ENCODE results near the gene STRIP1. TPM values are rescaled to one million over a fixed set of nuclear protein-coding genes. Genes with fewer than 3 reads are reported as not detected.

The STRIP1 gene
- total RNA-seq, 2 donors from 2014 or later: 64.9 to 66.1 TPM

DNA sequence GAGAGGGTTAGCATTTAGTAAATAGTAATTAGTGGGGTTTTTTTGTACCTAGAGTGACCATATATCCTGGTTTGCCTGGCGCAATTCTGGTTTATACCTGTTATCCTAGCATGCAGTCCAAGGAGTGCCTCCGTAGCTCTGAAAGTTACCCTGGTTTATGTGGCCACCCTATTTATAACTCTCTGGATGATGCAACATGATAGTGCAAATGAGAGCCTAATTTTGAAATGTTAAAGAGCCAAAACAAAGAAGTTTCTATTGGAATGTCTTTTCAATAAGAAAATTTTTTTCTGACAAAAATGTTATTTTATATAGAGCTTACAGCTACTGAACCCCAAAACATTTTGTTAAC lies 44.1 kb upstream of the STRIP1 start:
- 97 to 100% methylated on average over 2 of the region's 2 CpGs for WGBS, 2 experiments (ENCODE audit: insufficient coverage in 1 of 2, insufficient read length in 1 of 2)
- Mint-ChIP-seq H3K27ac (no peak overlapping the region), H3K9me3 (no peaks in the 10 kb centered on the region), H3K27me3 (ENCODE audit: insufficient read depth) (no peaks in the 10 kb centered on the region), H3K4me1 (peaks cover 42% of the 10 kb centered on the region), H3K4me3 (no peak overlapping the region), H3K36me3 (ENCODE audit: low read depth) (peaks cover 9% of the 10 kb centered on the region)
- TF ChIP-seq, protein P1, sequence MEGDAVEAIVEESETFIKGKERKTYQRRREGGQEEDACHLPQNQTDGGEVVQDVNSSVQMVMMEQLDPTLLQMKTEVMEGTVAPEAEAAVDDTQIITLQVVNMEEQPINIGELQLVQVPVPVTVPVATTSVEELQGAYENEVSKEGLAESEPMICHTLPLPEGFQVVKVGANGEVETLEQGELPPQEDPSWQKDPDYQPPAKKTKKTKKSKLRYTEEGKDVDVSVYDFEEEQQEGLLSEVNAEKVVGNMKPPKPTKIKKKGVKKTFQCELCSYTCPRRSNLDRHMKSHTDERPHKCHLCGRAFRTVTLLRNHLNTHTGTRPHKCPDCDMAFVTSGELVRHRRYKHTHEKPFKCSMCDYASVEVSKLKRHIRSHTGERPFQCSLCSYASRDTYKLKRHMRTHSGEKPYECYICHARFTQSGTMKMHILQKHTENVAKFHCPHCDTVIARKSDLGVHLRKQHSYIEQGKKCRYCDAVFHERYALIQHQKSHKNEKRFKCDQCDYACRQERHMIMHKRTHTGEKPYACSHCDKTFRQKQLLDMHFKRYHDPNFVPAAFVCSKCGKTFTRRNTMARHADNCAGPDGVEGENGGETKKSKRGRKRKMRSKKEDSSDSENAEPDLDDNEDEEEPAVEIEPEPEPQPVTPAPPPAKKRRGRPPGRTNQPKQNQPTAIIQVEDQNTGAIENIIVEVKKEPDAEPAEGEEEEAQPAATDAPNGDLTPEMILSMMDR (conservative IDR thresholded peaks at IDR 0.05): no peak
- Histone ChIP-seq H3K4me1 (ENCODE audit: control insufficient read depth, insufficient read depth, low read length) (peaks cover 17% of the 10 kb centered on the region), H3K27me3 (ENCODE audit: control insufficient read depth, insufficient read depth, low read length, poor library complexity, severe bottlenecking) (no peaks in the 10 kb centered on the region), H3K9me3 (ENCODE audit: control insufficient read depth, low read length) (no peaks in the 10 kb centered on the region), H3K27ac (ENCODE audit: low read depth, low read length) (no peak overlapping the region), H3K36me3 (ENCODE audit: control insufficient read depth, insufficient read depth, low read length) (peaks cover 22% of the 10 kb centered on the region), H3K9ac (ENCODE audit: extremely low read depth, low read length, poor library complexity, severe bottlenecking) (no peak overlapping the region), H3K4me3 (ENCODE audit: low read length) (peak overlapping the region; percentile 28)
- no peak for DNase-seq

DNA sequence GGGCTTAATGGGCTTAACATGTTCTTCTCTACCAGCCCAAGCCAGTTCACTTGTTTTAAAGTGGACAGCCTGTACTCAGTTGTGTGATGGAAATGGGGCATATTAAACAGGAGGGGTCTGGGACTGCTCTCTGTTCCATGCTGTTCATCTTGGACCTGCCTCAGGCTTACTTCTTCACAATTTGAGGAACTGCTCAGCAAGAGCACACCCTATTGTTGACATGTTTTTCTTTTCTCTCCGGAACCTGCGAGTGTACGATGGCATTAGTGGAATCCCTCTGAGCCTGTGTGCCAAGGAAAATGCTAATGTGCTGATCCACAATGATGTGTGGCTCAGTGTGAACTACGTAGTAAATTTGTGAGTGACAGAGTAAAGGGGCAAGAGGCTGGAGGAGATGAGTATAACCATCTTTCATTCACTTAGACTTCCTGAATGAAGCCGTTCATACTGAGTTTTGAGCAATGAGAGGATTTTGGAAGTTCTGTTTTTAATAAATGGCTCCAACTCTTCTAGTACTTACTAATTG lies 43.0 kb upstream of the STRIP1 start:
- Mint-ChIP-seq H3K4me3 (no peak overlapping the region), H3K36me3 (ENCODE audit: low read depth) (peaks cover 14% of the 10 kb centered on the region), H3K4me1 (peaks cover 33% of the 10 kb centered on the region), H3K9me3 (no peaks in the 10 kb centered on the region), H3K27me3 (ENCODE audit: insufficient read depth) (no peaks in the 10 kb centered on the region), H3K27ac (no peak overlapping the region)
- no peak overlapping the region for H3K27ac ChIP-seq (ENCODE audit: low read depth, low read length)
- H3K4me1 ChIP-seq (ENCODE audit: control insufficient read depth, insufficient read depth, low read length): peaks cover 18% of the 10 kb centered on the region
- WGBS, 2 experiments (ENCODE audit: insufficient coverage in 1 of 2, insufficient read length in 1 of 2): 77 to 100% methylated on average over 3 to 5 of the region's 5 CpGs
- H3K9ac ChIP-seq (ENCODE audit: extremely low read depth, low read length, poor library complexity, severe bottlenecking): no peak overlapping the region
- H3K27me3 ChIP-seq (ENCODE audit: control insufficient read depth, insufficient read depth, low read length, poor library complexity, severe bottlenecking): no peaks in the 10 kb centered on the region
- no peaks in the 10 kb centered on the region for H3K9me3 ChIP-seq (ENCODE audit: control insufficient read depth, low read length)
- H3K36me3 ChIP-seq (ENCODE audit: control insufficient read depth, insufficient read depth, low read length): peaks cover 29% of the 10 kb centered on the region
- peak overlapping the region; percentile 28 for H3K4me3 ChIP-seq (ENCODE audit: low read length)
- TF ChIP-seq, protein P1 (conservative IDR thresholded peaks at IDR 0.05): no peak
- no peak for DNase-seq

DNA sequence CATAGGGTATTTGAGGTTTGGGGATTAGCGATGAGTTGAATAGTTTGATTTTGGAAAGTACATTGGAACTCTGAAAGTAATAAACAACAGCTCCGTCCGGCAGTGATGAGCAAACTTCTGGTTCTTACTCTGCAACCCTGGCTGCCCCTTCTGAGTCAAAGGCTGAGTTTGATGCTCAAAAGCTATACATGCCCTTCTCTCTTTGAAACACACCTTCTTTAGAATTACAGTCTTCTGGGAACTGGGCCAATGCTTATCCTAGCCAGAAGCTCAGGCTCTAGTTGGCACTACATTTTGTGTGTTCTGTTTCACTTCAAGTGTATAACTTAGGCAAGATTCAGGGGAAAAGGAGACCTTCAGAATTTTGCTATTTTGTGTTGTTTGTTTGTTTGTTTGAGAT lies 40.5 kb upstream of the STRIP1 start:
- Histone ChIP-seq H3K4me1 (ENCODE audit: control insufficient read depth, insufficient read depth, low read length) (peaks cover 20% of the 10 kb centered on the region), H3K27ac (ENCODE audit: low read depth, low read length) (no peak overlapping the region), H3K9ac (ENCODE audit: extremely low read depth, low read length, poor library complexity, severe bottlenecking) (no peak overlapping the region), H3K27me3 (ENCODE audit: control insufficient read depth, insufficient read depth, low read length, poor library complexity, severe bottlenecking) (no peaks in the 10 kb centered on the region), H3K9me3 (ENCODE audit: control insufficient read depth, low read length) (no peaks in the 10 kb centered on the region), H3K36me3 (ENCODE audit: control insufficient read depth, insufficient read depth, low read length) (peaks cover 26% of the 10 kb centered on the region), H3K4me3 (ENCODE audit: low read length) (no peak overlapping the region)
- Mint-ChIP-seq H3K4me1 (peaks cover 31% of the 10 kb centered on the region), H3K9me3 (no peaks in the 10 kb centered on the region), H3K27ac (no peak overlapping the region), H3K4me3 (no peak overlapping the region), H3K36me3 (ENCODE audit: low read depth) (peaks cover 10% of the 10 kb centered on the region), H3K27me3 (ENCODE audit: insufficient read depth) (no peaks in the 10 kb centered on the region)
- TF ChIP-seq, protein P1 (conservative IDR thresholded peaks at IDR 0.05): no peak
- DNase-seq: no peak
- 97 to 100% methylated on average over 3 of the region's 3 CpGs for WGBS, 2 experiments (ENCODE audit: insufficient coverage in 1 of 2, insufficient read length in 1 of 2)

All from endodermal cell (in vitro differentiated cells).